Fibroblast of peridontal ligament (primary cell): ENCODE data around the gene KDM4B.

Experiments
- DNase-seq: peaks from one replicate; pipeline ENCODE4 v3.0.0-alpha.2; 2010; ENCODE audit errors: extremely low read depth

The KDM4B gene

GRCh38 chr19:5104871-5105351 lies 136.0 kb downstream of the KDM4B start:
- no peak for DNase-seq

DNA sequence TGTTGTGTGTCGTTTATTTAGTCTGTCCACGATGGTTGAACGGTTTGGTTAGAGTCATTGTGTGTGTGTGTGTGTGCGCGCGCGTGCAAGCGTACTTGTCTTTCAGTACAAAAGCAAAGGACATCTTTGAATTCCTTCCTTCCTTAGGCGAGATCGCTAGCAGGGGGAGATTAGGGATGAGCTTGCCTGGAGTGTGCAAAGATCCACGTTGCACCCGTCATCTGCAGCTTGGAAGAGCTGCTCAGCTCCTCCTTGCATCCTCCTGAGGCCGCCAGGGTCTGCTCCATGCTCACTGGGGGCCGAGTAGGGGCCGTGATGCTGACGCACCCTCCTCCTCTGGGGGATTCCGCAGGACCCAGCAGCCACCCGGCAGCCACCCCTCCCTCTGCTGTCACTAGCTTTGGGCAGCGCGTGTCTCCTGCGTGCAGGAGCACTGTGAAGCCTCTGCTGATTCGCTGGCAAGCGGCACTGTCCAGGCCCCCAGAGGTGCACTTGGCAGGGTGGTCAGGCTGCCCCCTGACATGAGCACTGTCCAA lies 137.3 kb downstream of the KDM4B start:
- DNase-seq: no peak

- DNase-seq: no peak
Measured at GRCh38 chr19:5106971-5107370, 138.1 kb downstream of the KDM4B start.

DNA sequence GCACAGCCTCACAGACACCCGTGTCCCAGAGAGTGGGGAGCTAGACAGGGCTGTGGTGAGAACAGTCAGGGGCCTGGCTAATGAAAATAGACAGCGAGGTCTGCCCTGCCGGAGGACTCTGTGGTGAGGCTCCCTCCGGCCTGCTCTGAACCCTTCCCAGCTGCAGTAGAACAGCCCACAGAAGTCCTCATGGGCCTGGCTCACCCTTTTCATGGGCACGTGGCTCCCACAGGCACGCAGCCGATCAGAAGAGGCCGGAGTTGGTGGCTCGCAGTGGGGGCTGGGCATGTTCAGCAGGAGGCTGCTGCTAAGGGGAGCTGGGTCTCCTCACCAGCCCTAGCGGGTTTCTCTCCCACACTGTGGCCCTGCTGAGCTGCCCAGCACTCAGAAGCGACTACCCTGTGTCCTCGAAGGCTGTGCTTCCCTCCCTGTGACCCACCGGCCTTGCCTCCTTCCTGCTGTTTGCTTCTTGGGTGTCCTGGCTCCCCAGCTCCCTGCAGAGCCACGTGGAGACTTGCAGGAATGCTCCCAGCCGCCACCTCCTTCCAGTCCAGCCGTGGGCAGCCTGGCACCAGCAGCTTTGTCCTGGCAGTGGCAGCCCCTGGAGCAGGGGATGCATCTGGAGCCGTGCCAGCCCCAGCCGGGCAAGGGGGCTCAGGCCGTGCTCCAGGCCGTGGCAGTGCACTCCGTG lies 138.7 kb downstream of the KDM4B start:
- no peak for DNase-seq

- no peak for DNase-seq
Measured at GRCh38 chr19:5108123-5108596, 139.2 kb downstream of the KDM4B start.

DNA sequence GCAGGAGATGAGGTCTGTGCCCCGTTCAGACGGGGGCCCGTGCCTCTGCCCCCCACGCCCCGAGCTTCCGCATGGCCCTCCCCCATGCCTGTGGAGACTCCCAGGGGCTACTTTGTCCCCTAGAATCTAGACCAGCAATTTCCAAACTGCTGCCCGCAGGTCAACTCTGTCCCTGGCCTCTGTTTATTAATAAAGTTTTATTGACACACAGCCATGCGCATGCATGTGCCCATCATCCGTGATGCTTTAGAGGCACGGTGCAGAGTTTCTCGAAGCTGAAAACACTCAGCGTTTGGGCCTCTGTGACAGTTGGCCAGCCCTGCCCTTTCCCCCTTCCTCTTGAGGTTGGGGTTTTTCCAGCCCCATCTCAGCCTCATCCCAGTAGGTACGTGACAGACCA lies 140.0 kb downstream of the KDM4B start:
- DNase-seq: no peak

- DNase-seq: no peak
Measured at GRCh38 chr19:5109560-5109959, 140.6 kb downstream of the KDM4B start.

GRCh38 chr19:5110546-5110945 lies 141.6 kb downstream of the KDM4B start:
- DNase-seq: no peak

DNA sequence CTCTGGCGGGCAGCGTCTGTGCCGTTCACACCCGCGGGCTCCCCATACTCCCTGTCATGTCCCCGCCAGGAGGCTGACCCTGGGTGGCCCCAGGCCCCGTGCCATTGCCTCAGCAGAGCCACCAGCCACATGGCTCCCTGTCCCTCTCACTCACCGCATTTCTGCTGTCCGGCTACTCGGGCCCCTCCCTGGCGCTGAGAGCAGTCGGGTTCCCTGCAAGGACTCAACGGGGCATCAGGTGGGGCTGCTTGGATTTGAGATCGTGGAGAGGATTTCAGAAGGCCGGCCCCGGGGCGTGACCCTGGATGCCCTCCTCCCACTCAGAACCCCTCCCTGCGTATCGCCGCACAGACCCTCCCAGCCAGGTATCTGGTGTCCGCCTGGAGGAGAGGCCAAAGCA lies 142.1 kb downstream of the KDM4B start:
- no peak for DNase-seq

DNA sequence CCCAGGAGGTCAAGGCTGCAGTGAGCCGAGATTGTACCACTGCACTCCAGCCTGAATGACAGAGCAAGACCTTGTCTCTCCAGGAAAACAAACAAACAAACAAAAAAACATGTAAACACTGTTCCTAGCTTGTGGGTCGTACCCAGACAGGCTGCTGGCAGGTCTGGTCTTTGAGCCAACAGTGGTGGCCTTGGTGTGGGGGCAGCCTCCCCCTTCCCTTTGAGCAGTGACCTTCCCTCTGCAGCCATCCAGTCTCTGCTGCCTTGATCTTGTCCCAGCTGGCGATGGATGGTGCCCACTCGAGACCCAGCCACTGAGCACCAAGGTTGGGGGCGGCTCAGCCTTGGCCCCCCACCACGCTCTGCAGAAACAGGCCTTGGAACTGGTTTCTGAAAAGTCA lies 143.3 kb downstream of the KDM4B start:
- DNase-seq: no peak

- DNase-seq: peak; percentile 70
Measured at GRCh38 chr19:5112681-5113575, 144.0 kb downstream of the KDM4B start.

- DNase-seq: no peak
Measured at GRCh38 chr19:5113633-5114586, 145.0 kb downstream of the KDM4B start.

DNA sequence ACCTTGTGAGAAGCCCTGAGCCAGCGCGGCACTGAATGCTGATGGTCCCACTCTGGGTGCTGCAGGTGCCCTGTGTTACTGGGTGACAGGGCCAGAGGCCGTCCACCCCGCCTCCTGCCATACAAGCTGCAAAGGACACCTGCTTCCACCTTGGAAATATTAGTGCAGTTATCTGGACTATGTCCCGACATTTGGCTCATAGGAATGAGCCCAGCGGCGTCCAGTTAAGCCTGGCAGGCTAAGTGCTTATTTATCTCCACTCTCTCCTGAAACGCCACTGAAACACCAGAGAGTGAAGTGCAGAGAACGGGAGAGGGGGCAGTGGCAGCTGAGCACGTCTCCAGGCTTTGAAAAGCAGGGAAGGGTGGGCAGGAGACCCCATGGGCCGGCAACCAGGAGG lies 145.8 kb downstream of the KDM4B start:
- DNase-seq: no peak

GRCh38 chr19:5115351-5115750 lies 146.4 kb downstream of the KDM4B start:
- no peak for DNase-seq

DNA sequence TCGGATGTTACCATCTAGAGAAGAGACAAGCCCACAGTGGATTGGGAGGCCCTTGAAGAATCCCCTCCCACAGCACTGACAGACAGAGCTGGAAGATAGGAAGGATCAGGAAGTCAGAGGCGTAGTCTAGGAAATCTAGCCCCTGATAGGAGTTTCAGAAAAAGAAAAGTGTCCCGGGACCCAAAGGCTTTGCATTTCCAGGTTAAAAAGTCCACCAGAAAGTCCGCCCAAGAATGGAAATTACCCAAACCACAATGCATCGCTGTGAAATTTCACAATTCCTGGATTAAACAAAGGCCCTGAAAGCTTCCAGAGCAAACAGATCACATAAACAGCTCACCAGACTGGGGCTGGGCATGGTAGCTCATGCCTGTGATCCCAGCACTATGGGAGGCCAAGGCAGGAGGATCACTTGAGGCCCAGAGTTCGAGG lies 146.9 kb downstream of the KDM4B start:
- DNase-seq: peak; percentile 90

- DNase-seq: no peak
Measured at GRCh38 chr19:5116292-5116691, 147.4 kb downstream of the KDM4B start.

- no peak for DNase-seq
Measured at GRCh38 chr19:5117421-5117820, 148.5 kb downstream of the KDM4B start.

DNA sequence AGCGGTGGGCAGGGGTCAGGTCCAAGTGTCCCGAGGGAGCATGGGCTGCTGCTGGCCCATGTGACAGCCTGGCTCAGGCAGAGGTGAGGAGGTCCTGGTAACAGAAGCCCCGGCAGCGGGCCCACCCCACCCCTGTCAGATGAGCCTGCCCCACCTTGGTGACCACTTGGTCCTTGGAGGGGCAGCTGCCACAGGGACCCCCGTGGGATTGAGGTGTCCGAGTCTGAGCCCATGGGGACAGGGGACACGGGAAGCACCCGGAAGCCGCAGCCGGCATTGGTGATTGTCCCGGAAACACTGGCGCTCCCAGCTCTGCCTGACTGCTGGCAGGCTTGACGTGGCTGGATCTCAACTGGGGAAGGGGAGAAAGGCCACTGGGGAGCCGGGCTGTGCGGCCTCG lies 149.1 kb downstream of the KDM4B start:
- no peak for DNase-seq

GRCh38 chr19:5119297-5119998 lies 150.5 kb downstream of the KDM4B start:
- no peak for DNase-seq

- DNase-seq: no peak
Measured at GRCh38 chr19:5120321-5120720, 151.4 kb downstream of the KDM4B start.

DNA sequence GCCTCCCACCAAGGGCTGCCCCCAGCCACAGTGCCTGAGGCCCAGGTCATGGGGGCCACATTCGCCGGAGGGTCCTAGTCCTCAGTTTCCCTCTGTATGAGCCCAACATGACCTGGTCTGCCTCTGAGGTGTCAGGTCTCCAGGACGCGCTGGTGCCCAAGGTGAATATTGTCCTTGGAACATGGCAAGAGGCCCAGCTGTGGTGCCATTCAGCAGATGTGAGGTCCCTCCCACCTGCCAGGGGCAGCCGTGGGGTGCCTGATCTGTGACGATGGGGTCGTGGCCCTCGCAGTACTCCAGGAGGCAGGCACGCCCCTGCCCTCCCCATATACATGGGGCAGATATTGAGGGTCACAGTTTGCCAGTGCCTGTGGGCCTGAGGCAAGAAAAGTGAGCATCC lies 151.9 kb downstream of the KDM4B start:
- DNase-seq: no peak
